ENCODE results near the gene DDX3X. TPM values are rescaled to one million over a fixed set of nuclear protein-coding genes. Genes with fewer than 3 reads are reported as not detected.

Gene DDX3X
- total and polyA plus RNA-seq, 4 donors: 48.4 to 216 (median 85.6) TPM

GRCh38 chrX:41304178-41304577 lies 29.8 kb upstream of the DDX3X start:
- no peak overlapping the region for H3K4me3 ChIP-seq (ENCODE audit: low read depth in 1 of 3, low read length in 3 of 3)
- no peaks in the 10 kb centered on the region for H3K27me3 ChIP-seq (ENCODE audit: control insufficient read depth in 4 of 4, insufficient read depth in 4 of 4, low read length in 3 of 4)
- no peak for DNase-seq (ENCODE audit: low spot score)
- H3K36me3 ChIP-seq (ENCODE audit: control insufficient read depth in 4 of 4, insufficient read depth in 3 of 4, low read depth in 1 of 4, low read length in 3 of 4): no peaks in the 10 kb centered on the region
- WGBS: 99% methylated on average over 9 of the region's 9 CpGs
- no peak overlapping the region for H3K27ac ChIP-seq (ENCODE audit: low read depth in 1 of 2, low read length in 2 of 2)
- no peak overlapping the region for H3K9ac ChIP-seq (ENCODE audit: low read depth in 1 of 2, low read length in 2 of 2)
- H3K9me3 ChIP-seq (ENCODE audit: control insufficient read depth in 4 of 4, low read length in 3 of 4): no peaks in the 10 kb centered on the region
- no peaks in the 10 kb centered on the region for H3K4me1 ChIP-seq (ENCODE audit: control insufficient read depth in 4 of 4, insufficient read depth in 4 of 4, low read length in 3 of 4)
- TF ChIP-seq, protein P1, sequence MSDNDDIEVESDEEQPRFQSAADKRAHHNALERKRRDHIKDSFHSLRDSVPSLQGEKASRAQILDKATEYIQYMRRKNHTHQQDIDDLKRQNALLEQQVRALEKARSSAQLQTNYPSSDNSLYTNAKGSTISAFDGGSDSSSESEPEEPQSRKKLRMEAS (IDR thresholded peaks at IDR 0.05): no peak
- TF ChIP-seq NR2F2 (IDR thresholded peaks at IDR 0.05): no peak
- TF ChIP-seq, protein P2, sequence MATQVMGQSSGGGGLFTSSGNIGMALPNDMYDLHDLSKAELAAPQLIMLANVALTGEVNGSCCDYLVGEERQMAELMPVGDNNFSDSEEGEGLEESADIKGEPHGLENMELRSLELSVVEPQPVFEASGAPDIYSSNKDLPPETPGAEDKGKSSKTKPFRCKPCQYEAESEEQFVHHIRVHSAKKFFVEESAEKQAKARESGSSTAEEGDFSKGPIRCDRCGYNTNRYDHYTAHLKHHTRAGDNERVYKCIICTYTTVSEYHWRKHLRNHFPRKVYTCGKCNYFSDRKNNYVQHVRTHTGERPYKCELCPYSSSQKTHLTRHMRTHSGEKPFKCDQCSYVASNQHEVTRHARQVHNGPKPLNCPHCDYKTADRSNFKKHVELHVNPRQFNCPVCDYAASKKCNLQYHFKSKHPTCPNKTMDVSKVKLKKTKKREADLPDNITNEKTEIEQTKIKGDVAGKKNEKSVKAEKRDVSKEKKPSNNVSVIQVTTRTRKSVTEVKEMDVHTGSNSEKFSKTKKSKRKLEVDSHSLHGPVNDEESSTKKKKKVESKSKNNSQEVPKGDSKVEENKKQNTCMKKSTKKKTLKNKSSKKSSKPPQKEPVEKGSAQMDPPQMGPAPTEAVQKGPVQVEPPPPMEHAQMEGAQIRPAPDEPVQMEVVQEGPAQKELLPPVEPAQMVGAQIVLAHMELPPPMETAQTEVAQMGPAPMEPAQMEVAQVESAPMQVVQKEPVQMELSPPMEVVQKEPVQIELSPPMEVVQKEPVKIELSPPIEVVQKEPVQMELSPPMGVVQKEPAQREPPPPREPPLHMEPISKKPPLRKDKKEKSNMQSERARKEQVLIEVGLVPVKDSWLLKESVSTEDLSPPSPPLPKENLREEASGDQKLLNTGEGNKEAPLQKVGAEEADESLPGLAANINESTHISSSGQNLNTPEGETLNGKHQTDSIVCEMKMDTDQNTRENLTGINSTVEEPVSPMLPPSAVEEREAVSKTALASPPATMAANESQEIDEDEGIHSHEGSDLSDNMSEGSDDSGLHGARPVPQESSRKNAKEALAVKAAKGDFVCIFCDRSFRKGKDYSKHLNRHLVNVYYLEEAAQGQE (IDR thresholded peaks at IDR 0.05): no peak
- TF ChIP-seq SP1 (IDR thresholded peaks at IDR 0.05): no peak
- no peak for TF ChIP-seq RAD21 (IDR thresholded peaks at IDR 0.05)
- TF ChIP-seq, protein P3, sequence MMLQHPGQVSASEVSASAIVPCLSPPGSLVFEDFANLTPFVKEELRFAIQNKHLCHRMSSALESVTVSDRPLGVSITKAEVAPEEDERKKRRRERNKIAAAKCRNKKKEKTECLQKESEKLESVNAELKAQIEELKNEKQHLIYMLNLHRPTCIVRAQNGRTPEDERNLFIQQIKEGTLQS (IDR thresholded peaks at IDR 0.05): no peak
- TF ChIP-seq JUND (IDR thresholded peaks at IDR 0.05): no peak
- TF ChIP-seq HNF4G (IDR thresholded peaks at IDR 0.05): no peak
- TF ChIP-seq, protein P4, sequence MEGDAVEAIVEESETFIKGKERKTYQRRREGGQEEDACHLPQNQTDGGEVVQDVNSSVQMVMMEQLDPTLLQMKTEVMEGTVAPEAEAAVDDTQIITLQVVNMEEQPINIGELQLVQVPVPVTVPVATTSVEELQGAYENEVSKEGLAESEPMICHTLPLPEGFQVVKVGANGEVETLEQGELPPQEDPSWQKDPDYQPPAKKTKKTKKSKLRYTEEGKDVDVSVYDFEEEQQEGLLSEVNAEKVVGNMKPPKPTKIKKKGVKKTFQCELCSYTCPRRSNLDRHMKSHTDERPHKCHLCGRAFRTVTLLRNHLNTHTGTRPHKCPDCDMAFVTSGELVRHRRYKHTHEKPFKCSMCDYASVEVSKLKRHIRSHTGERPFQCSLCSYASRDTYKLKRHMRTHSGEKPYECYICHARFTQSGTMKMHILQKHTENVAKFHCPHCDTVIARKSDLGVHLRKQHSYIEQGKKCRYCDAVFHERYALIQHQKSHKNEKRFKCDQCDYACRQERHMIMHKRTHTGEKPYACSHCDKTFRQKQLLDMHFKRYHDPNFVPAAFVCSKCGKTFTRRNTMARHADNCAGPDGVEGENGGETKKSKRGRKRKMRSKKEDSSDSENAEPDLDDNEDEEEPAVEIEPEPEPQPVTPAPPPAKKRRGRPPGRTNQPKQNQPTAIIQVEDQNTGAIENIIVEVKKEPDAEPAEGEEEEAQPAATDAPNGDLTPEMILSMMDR (IDR thresholded peaks at IDR 0.05; ENCODE audit: low read depth, low read length, missing input control): no peak
- no peak for TF ChIP-seq ZBTB33 (IDR thresholded peaks at IDR 0.05)
- TF ChIP-seq GABPA (IDR thresholded peaks at IDR 0.05 in 1 of 2, conservative IDR thresholded peaks at IDR 0.05 in 1 of 2): no peak
- TF ChIP-seq YY1 (IDR thresholded peaks at IDR 0.05): no peak
- no peak for TF ChIP-seq RXRA (IDR thresholded peaks at IDR 0.05)
- TF ChIP-seq FOXA2 (IDR thresholded peaks at IDR 0.05): no peak
- no peak for TF ChIP-seq EGR1 (IDR thresholded peaks at IDR 0.05; ENCODE audit: low read depth in 2 of 2)
- no peak for TF ChIP-seq HNF4A (conservative IDR thresholded peaks at IDR 0.05)
- no peak for TF ChIP-seq FOXA1 (IDR thresholded peaks at IDR 0.05)
- TF ChIP-seq TAF1 (conservative IDR thresholded peaks at IDR 0.05): no peak
